ENCODE results near the gene CABLES1.

The CABLES1 gene

GRCh38 chr18:23220355-23220754, 85.1 kb downstream of the CABLES1 start:
- DNase-seq (ENCODE audit: low read depth in 2 of 2): no peak

GRCh38 chr18:23223641-23224040, 88.4 kb downstream of the CABLES1 start:
- no peak for DNase-seq (ENCODE audit: low read depth in 2 of 2)

GRCh38 chr18:23225503-23225902, 90.2 kb downstream of the CABLES1 start:
- no peak for DNase-seq (ENCODE audit: low read depth in 2 of 2)

- DNase-seq (ENCODE audit: low read depth in 2 of 2): no peak
These were observed 91.1 kb downstream of the CABLES1 start for GRCh38 chr18:23226391-23226790.

- no peak for DNase-seq (ENCODE audit: low read depth in 2 of 2)
These were observed 91.8 kb downstream of the CABLES1 start for GRCh38 chr18:23226930-23227725.

GRCh38 chr18:23227726-23228070, 92.4 kb downstream of the CABLES1 start:
- DNase-seq (ENCODE audit: low read depth in 2 of 2): no peak

- no peak for DNase-seq (ENCODE audit: low read depth in 2 of 2)
These were observed 93.1 kb downstream of the CABLES1 start for GRCh38 chr18:23228102-23229061.

- DNase-seq (ENCODE audit: low read depth in 2 of 2): no peak
These were observed 94.2 kb downstream of the CABLES1 start for GRCh38 chr18:23229472-23229871.

GRCh38 chr18:23230686-23231085, 95.4 kb downstream of the CABLES1 start:
- no peak for DNase-seq (ENCODE audit: low read depth in 2 of 2)

GRCh38 chr18:23231340-23232021, 96.2 kb downstream of the CABLES1 start:
- DNase-seq (ENCODE audit: low read depth in 2 of 2): peak; percentile 45 to 52

- no peak for DNase-seq (ENCODE audit: low read depth in 2 of 2)
These were observed 97.0 kb downstream of the CABLES1 start for GRCh38 chr18:23232331-23232730.

GRCh38 chr18:23234619-23235018, 99.3 kb downstream of the CABLES1 start:
- no peak for DNase-seq (ENCODE audit: low read depth in 2 of 2)

- DNase-seq (ENCODE audit: low read depth in 2 of 2): no peak
These were observed 100.1 kb downstream of the CABLES1 start for GRCh38 chr18:23235336-23235735.

- DNase-seq (ENCODE audit: low read depth in 2 of 2): no peak
These were observed 100.6 kb downstream of the CABLES1 start for GRCh38 chr18:23235860-23236259.

- DNase-seq (ENCODE audit: low read depth in 2 of 2): no peak
These were observed 101.7 kb downstream of the CABLES1 start for GRCh38 chr18:23236876-23237468.

- peak; percentile 32 to 51 for DNase-seq (ENCODE audit: low read depth in 2 of 2)
These were observed 102.4 kb downstream of the CABLES1 start for GRCh38 chr18:23237524-23238151.

- DNase-seq (ENCODE audit: low read depth in 2 of 2): no peak
These were observed 102.9 kb downstream of the CABLES1 start for GRCh38 chr18:23238152-23238531.

GRCh38 chr18:23238651-23239349, 103.5 kb downstream of the CABLES1 start:
- no peak for DNase-seq (ENCODE audit: low read depth in 2 of 2)

GRCh38 chr18:23239350-23239692, 104.0 kb downstream of the CABLES1 start:
- DNase-seq (ENCODE audit: low read depth in 2 of 2): no peak

- no peak for DNase-seq (ENCODE audit: low read depth in 2 of 2)
These were observed 104.8 kb downstream of the CABLES1 start for GRCh38 chr18:23239885-23240608.
